K562 (cell line): Measurements from ENCODE around the gene TYRO3. TPM values are rescaled to one million over a fixed set of nuclear protein-coding genes. Genes with fewer than 3 reads are reported as not detected.

Experiments used
- ATAC-seq: fragments of 200-7000 bp; cut with Tn5 transposase; 3 replicates; pipeline ENCODE4 v1.9.1; 2020; ENCODE audit warnings: moderate library complexity
- BruUV-seq: library from RNA; stranded (reverse); fragments of 400-500 nt; replicated peaks from 2 replicates; lab custom pipeline; 2021; lab: Mats Ljungman, UMichigan
- CTCF ChIA-PET: fragments of 300-600 bp; formaldehyde crosslinking; extraction: SDS; loops from one replicate; lab custom pipeline; 2021; ENCODE audit warnings: low intra/inter-chr PET ratio; lab: Yijun Ruan, JAX
- POLR2A ChIA-PET: fragments of 300-600, 350-650 bp; sonication (Branson Sonifier 250); formaldehyde crosslinking; extraction: SDS; loops from one replicate; lab custom pipeline; 2021; ENCODE audit warnings: antibody characterized with exemption, inconsistent platforms; lab: Yijun Ruan, JAX
- DNase-seq, 4 experiments: peaks; one replicate each; pipeline versions ENCODE4 v3.0.0 to v3.0.0-alpha.2; 2011 to 2018; ENCODE audit warnings: low spot score in 3 of 4, mixed read lengths in 3 of 4; ENCODE audit errors: extremely low read depth in 1 of 4
- FAIRE-seq: peaks from 2 replicates; lab custom pipeline; 2011; peaks lifted over from hg19 to GRCh38; lab: Jason Lieb, UNC
- H2AFZ ChIP-seq: 2 replicates; pipeline ENCODE4 v1.6.0; 2011; ENCODE audit warnings: low read depth, low read length, control low read depth, inconsistent platforms
- H3K27ac ChIP-seq: fragments of 200-600 bp; 3 replicates; pipeline ENCODE4 v1.8.0; 2011; ENCODE audit warnings: low read depth, mild to moderate bottlenecking, control low read depth, inconsistent platforms, low read length, moderate library complexity, mixed read lengths; ENCODE audit errors: extremely low read depth
- H3K27me3 ChIP-seq, 2 experiments: fragments of 300-600 bp in 1 of 2; 2 replicates in 1 of 2; 3 replicates in 1 of 2; pipeline versions ENCODE4 v1.6.0 to v1.8.0; 2011; ENCODE audit warnings: inconsistent platforms in 2 of 2, low read length in 2 of 2, mild to moderate bottlenecking in 1 of 2, mixed read lengths in 1 of 2, moderate library complexity in 1 of 2; ENCODE audit not compliant: control insufficient read depth in 2 of 2, insufficient read depth in 2 of 2
- H3K36me3 ChIP-seq: fragments of 300-600 bp; 3 replicates; pipeline ENCODE4 v1.8.0; 2011; ENCODE audit warnings: mild to moderate bottlenecking, low read length, inconsistent platforms; ENCODE audit not compliant: control insufficient read depth, insufficient read depth
- H3K4me1 ChIP-seq, 2 experiments: fragments of 200-600 bp in 1 of 2; replicated peaks in 1 of 2; 2 replicates in 1 of 2; 3 replicates in 1 of 2; pipeline versions ENCODE4 v1.5.1 to v1.8.0; 2011; ENCODE audit warnings: inconsistent platforms in 2 of 2, low read length in 2 of 2, mild to moderate bottlenecking in 1 of 2, mixed read lengths in 1 of 2, moderate library complexity in 1 of 2; ENCODE audit not compliant: control insufficient read depth in 2 of 2, insufficient read depth in 2 of 2
- H3K4me2 ChIP-seq: 2 replicates; pipeline ENCODE4 v1.6.1; 2011; ENCODE audit warnings: low read length, control low read depth, inconsistent platforms, mixed read lengths; ENCODE audit not compliant: insufficient read depth
- H3K4me3 ChIP-seq: fragments of 200-600 bp; sonication (generic), shearing (Covaris generic); 2 replicates; pipeline ENCODE4 v1.5.1; 2016; ENCODE audit warnings: control low read depth, inconsistent platforms
- H3K79me2 ChIP-seq: fragments of 200-600 bp; 3 replicates; pipeline ENCODE4 v1.8.0; 2011; ENCODE audit warnings: low read length, inconsistent platforms; ENCODE audit not compliant: control insufficient read depth, insufficient read depth
- H3K9ac ChIP-seq, 2 experiments: 2 replicates each; pipeline versions ENCODE4 v1.6.0 to v1.6.1; 2011; ENCODE audit warnings: low read depth in 2 of 2, low read length in 2 of 2, control low read depth in 1 of 2, inconsistent platforms in 1 of 2, mild to moderate bottlenecking in 1 of 2, mixed read lengths in 1 of 2; ENCODE audit not compliant: insufficient read depth in 1 of 2
- H3K9me1 ChIP-seq: one replicate; pipeline ENCODE4 v1.6.0; 2011; ENCODE audit warnings: inconsistent platforms, mild to moderate bottlenecking, low read length, moderate library complexity; ENCODE audit not compliant: control insufficient read depth, insufficient read depth
- H3K9me3 ChIP-seq: replicated peaks from 2 replicates; pipeline ENCODE4 v1.5.1; 2011; ENCODE audit warnings: low read depth, low read length, inconsistent platforms; ENCODE audit not compliant: control insufficient read depth, insufficient read depth
- H4K20me1 ChIP-seq: replicated peaks from 2 replicates; pipeline ENCODE4 v1.6.1; 2011; ENCODE audit warnings: low read length, inconsistent platforms, mixed read lengths; ENCODE audit not compliant: control insufficient read depth, insufficient read depth
- CEBPB ChIP-seq: fragments of 450-650 bp; IDR thresholded peaks from 2 replicates; pipeline ENCODE4 v1.6.1; 2016; ENCODE audit warnings: missing genetic modification characterization, missing compliant biosample characterization
- GTF2F1 ChIP-seq: IDR thresholded peaks from 2 replicates; pipeline ENCODE4 v1.6.1; 2011; ENCODE audit warnings: low read depth, low read length, improper control_type of control experiment
- KDM1A ChIP-seq, 2 experiments: fragments of 450-650 bp; IDR thresholded peaks; 2 replicates each; pipeline ENCODE4 v1.6.1; 2016; ENCODE audit warnings: mild to moderate bottlenecking in 2 of 2
- MEF2A ChIP-seq: IDR thresholded peaks from 2 replicates; pipeline ENCODE4 v1.6.1; 2011; ENCODE audit warnings: low read depth, mild to moderate bottlenecking, low read length, moderate library complexity; ENCODE audit not compliant: control insufficient read depth
- TCFL5 ChIP-seq: fragments of 250-450 bp; sonication (Bioruptor Pico); conservative IDR thresholded peaks from 2 replicates; pipeline ENCODE4 v1.6.1; 2021; ENCODE audit warnings: mild to moderate bottlenecking, moderate library complexity, matching md5 sums
- WGBS: fragments of 100-300 bp; shearing (Covaris generic); methylation state at CpG from one replicate; pipeline ENCODE4 v1.1.6; 2016; ENCODE audit warnings: low coverage, mixed read lengths; ENCODE audit not compliant: insufficient coverage; ENCODE audit errors: missing lambda C conversion rate; 5-methylcytosine and 5-hydroxymethylcytosine counted together
- in situ Hi-C: fragments of 300-500 bp; cut with MboI; formaldehyde crosslinking; loops from 4 replicates; pipeline ENCODE4 v1.15.0; 2018; ENCODE audit warnings: inconsistent platforms, mixed read lengths
- intact Hi-C: fragments of 100-400 bp; cut with micrococcal nuclease; formaldehyde crosslinking; loops from 2 replicates; pipeline ENCODE4 v1.14.2; 2022
- polyA plus RNA-seq, 8 experiments: library from polyadenylated mRNA; depleted of rRNA in 4 of 8; stranded (reverse) in 5 of 8; unstranded in 3 of 8; fragments of >200 nt; fragmentation: Nextera tagmentation in 2 of 8; fragmentation: Illumina TruSeq in 1 of 8; extraction: Ambion mirVana in 2 of 8; extraction: Trizol in 1 of 8; gene quantifications; 2 replicates each; pipeline versions ENCODE4 v1.2.1 to v1.2.3, GENCODE V29; 2011 to 2014; ENCODE audit warnings: inconsistent platforms in 1 of 8, missing spikeins in 1 of 8
- total RNA-seq, 7 experiments: library from RNA; depleted of rRNA in 6 of 7; stranded (reverse); fragments of >200 nt in 6 of 7; fragmentation: Illumina TruSeq in 2 of 7; extraction: Trizol in 2 of 7; gene quantifications; 2 replicates each; pipeline versions ENCODE4 v1.2.1 to v1.2.3, GENCODE V29; 2011 to 2021; ENCODE audit warnings: low replicate concordance in 1 of 7
- TF ChIP-seq, protein P1 (sequence below): sonication (generic); formaldehyde crosslinking; IDR thresholded peaks from 2 replicates; pipeline ENCODE4 v1.8.0; 2022; ENCODE audit warnings: mild to moderate bottlenecking, low read depth, missing genetic modification reagents

TYRO3 gene
- total and polyA plus RNA-seq, 9 of the 15 experiments (the other 6 are each of a cell fraction or from before 2014, with no cell fraction given): 2.6 to 39.6 (median 18.6) TPM

DNA sequence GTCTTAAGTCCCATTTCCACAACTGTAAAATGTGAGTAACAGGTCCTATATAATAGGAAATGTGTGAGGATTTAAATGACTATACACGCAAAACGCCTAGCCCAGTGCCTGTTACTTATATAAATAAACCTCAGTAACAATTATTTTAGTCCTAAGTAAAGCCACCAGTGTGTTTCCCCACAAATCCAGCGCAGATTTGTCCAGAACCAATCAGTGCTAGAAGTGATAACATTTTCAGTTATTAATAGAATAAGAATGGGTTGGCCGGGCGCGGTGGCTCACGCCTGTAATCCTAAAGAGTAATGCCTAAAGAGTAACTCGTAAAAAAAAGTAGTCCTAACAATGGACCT lies 15.5 kb upstream of the TYRO3 start:
- Histone ChIP-seq H3K36me3 (peaks cover 12% of the 10 kb centered on the region; the same call in 1 of the 3 replicates), H3K79me2 (peaks cover 25% of the 10 kb centered on the region), H3K27me3 (no peaks in the 10 kb centered on the region)
- no peak for FAIRE-seq
- no peak for TF ChIP-seq TCFL5
- no peak for TF ChIP-seq GTF2F1
- 0 out of 2 replicates have a peak, but pooled peaks have one; percentile 38 for TF ChIP-seq MEF2A
- TF ChIP-seq KDM1A (IDR thresholded peaks at IDR 0.05): peak; percentile 79 to 83
- no peak for TF ChIP-seq CEBPB (tag)
- TF ChIP-seq, protein P1, sequence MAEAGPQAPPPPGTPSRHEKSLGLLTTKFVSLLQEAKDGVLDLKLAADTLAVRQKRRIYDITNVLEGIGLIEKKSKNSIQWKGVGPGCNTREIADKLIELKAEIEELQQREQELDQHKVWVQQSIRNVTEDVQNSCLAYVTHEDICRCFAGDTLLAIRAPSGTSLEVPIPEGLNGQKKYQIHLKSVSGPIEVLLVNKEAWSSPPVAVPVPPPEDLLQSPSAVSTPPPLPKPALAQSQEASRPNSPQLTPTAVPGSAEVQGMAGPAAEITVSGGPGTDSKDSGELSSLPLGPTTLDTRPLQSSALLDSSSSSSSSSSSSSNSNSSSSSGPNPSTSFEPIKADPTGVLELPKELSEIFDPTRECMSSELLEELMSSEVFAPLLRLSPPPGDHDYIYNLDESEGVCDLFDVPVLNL (CRISPR knock-in tag): no peak
- TF ChIP-seq, all 486 proteins: peak for 2
- Histone ChIP-seq H3K9me3 (no peaks in the 10 kb centered on the region), H4K20me1 (0 out of 2 replicates have a peak, but pooled peaks cover 4% of the 10 kb centered on the region), H2AFZ (peak overlapping the region; percentile 97), H3K4me3 (peak overlapping the region; percentile 100), H3K4me1 (peaks cover 5 to 11% of the 10 kb centered on the region in 2 experiments; a peak in 3 of 5 replicates), H3K9me1 (no peaks in the 10 kb centered on the region), H3K9ac (peak overlapping the region; percentile 90 to 98), H3K27ac (peak overlapping the region; percentile 86), H3K4me2 (peak overlapping the region; percentile 98)
- BruUV-seq: no TSS peak
- 0% methylated on average over 8 of the region's 8 CpGs for WGBS
- DNase-seq (no peak), ATAC-seq (no peak)
- in situ Hi-C loops: no loop called here
- CTCF ChIA-PET: no interaction called here
- intact Hi-C loops: no loop called here
- POLR2A ChIA-PET: interaction anchor here (0.9 to 2.2 kb wide), 4 partner anchors 9 to 77 kb away, joined by 4 to 14 read pairs (median 5); no protein-coding TSS in a partner anchor
